Activated naive CD8-positive, alpha-beta T cell treated with anti-CD3 and anti-CD28 coated beads for 36 hours (primary cell): ENCODE results near the gene MGAT5. TPM values are rescaled to one million over a fixed set of nuclear protein-coding genes. Genes with fewer than 3 reads are reported as not detected.

Source experiments
- DNase-seq: peaks from one replicate; pipeline ENCODE4 v3.0.0; 2021
- H3K27ac Mint-ChIP-seq: one replicate; pipeline ENCODE4 v1.8.0; 2022; ENCODE audit warnings: mild to moderate bottlenecking, moderate library complexity, mixed read lengths
- H3K27me3 Mint-ChIP-seq: one replicate; pipeline ENCODE4 v1.8.0; 2022; ENCODE audit warnings: mild to moderate bottlenecking, mixed read lengths
- H3K36me3 Mint-ChIP-seq: one replicate; pipeline ENCODE4 v1.8.0; 2021; ENCODE audit warnings: mild to moderate bottlenecking, mixed read lengths
- H3K4me1 Mint-ChIP-seq: one replicate; pipeline ENCODE4 v1.8.0; 2021; ENCODE audit warnings: mixed read lengths
- H3K4me3 Mint-ChIP-seq: one replicate; pipeline ENCODE4 v1.8.0; 2022; ENCODE audit warnings: mild to moderate bottlenecking, moderate library complexity, mixed read lengths
- H3K9me3 Mint-ChIP-seq: one replicate; pipeline ENCODE4 v1.8.0; 2022; ENCODE audit warnings: mixed read lengths
- total RNA-seq, 2 experiments: library from RNA; stranded (reverse); gene quantifications; one replicate each; pipeline ENCODE4 v1.2.3, GENCODE V29; 2021

MGAT5 gene
- total RNA-seq, 2 experiments from 2014 or later = 34.0 to 34.5 TPM

DNA sequence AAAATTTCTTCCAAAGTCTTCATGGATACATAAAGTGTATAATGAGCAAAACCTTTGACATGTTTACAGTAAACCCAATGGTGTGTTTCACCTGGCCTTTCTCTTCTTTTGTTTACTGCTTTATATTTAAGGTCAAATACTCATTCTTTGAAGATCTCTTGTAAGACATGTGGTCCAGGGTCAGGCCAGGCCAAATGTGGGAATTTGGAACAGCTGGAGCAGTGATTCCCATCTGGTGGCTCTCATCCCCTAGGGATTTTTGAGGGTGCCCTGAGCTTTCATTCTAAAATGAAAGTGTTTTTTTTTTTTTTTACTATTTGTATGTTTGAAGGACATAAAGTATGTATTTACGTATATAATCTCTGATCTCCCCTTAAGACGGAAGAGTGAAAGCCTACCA is 13.8 kb upstream of the MGAT5 start:
- H3K27me3 Mint-ChIP-seq = no peaks in the 10 kb centered on the region

DNA sequence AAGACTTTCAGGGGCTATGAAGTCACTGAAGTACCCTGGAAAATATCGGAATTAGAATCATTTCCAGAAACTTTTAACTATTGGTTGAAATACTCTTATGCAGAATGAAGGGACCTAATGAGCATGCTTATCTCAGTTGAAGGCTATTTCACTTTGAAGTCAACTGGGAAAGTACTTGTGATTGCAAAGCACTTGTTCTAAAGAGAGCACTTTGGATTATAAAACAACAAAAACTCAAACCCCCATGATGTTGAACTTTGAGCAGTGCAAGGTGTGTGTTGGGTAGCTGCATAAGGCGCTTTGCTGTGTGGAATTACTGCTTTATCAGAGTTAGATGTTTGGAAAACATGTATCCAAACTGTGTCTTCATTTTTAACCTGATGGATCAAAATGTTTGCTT is 12.0 kb upstream of the MGAT5 start:
- Mint-ChIP-seq H3K9me3 (no peaks in the 10 kb centered on the region), H3K27me3 (no peaks in the 10 kb centered on the region), H3K4me3 (no peak overlapping the region), H3K4me1 (peaks cover 47% of the 10 kb centered on the region), H3K27ac (no peak overlapping the region), H3K36me3 (peaks cover 2% of the 10 kb centered on the region)
- DNase-seq = no peak

More for the DNA sequence above, 13.8 kb upstream of the MGAT5 start:
- DNase-seq = no peak
- no peaks in the 10 kb centered on the region for H3K9me3 Mint-ChIP-seq
- peaks cover 48% of the 10 kb centered on the region for H3K4me1 Mint-ChIP-seq
- H3K36me3 Mint-ChIP-seq = peaks cover 8% of the 10 kb centered on the region
- no peak overlapping the region for H3K27ac Mint-ChIP-seq
- H3K4me3 Mint-ChIP-seq = no peak overlapping the region

DNA sequence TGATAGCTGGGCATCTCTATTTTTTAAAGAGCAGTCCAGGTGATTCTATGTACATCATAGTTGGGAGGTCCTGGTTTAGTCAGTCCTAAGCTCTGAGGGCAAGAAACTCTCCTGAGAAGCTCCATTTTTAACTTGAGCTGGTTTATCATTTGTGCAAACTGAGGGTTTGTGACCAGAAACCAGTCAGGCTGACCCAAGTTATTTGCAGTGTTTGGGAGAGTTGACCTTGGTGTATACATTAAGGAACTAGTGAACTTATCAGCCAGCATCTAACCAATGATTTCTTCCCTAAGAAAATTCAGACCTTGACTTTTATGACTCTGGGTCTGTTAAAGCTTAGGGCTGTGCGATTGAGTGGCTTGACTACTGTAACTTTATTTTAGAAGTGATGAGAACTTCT is 10.6 kb upstream of the MGAT5 start:
- Mint-ChIP-seq H3K4me1 (peaks cover 54% of the 10 kb centered on the region), H3K27me3 (no peaks in the 10 kb centered on the region), H3K9me3 (no peaks in the 10 kb centered on the region), H3K4me3 (no peak overlapping the region), H3K27ac (no peak overlapping the region), H3K36me3 (no peaks in the 10 kb centered on the region)
- no peak for DNase-seq

DNA sequence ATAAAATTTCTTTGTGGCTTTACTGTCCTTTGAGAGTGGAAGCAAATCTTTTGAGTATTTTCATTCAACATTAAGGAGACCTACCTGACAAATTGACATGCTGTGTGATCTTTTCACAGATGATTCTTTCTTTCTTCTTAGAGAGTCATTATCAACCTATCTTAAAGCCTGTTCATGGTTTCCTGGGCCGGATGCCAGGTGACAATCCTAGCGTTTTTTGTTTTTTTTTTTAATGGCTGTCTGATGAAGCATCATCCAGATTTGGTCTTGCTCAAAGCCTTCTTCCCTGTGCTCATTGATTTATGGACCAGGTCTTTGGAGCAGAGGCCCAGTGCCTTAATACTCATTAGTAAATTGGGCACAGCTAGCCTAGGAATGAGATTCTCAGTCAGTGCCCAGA is 9.8 kb upstream of the MGAT5 start:
- no peaks in the 10 kb centered on the region for H3K36me3 Mint-ChIP-seq
- DNase-seq = no peak
- H3K27me3 Mint-ChIP-seq = no peaks in the 10 kb centered on the region
- no peak overlapping the region for H3K27ac Mint-ChIP-seq
- H3K9me3 Mint-ChIP-seq = no peaks in the 10 kb centered on the region
- peaks cover 60% of the 10 kb centered on the region for H3K4me1 Mint-ChIP-seq
- no peak overlapping the region for H3K4me3 Mint-ChIP-seq

DNA sequence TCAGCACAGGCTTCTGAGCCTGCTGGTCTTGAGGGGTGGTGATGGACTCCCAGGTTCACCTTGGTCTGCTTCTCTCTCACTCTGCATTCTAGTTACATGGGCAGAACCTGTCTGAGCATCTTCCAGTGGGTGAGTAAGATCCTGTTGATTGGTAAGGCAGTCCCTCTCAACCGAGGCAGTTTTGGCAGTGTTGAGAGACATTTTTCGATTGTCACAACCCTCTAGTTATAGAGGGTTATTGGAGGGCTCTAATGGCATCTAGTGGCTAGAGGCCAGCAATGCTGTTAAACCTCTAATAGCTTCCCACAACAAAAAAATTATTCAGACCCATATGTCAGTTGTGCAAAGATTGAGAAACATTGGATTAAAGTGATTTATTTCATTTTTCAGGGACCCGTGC is 9.3 kb upstream of the MGAT5 start:
- DNase-seq = no peak
- no peak overlapping the region for H3K27ac Mint-ChIP-seq
- H3K4me3 Mint-ChIP-seq = no peak overlapping the region
- H3K36me3 Mint-ChIP-seq = no peaks in the 10 kb centered on the region
- H3K4me1 Mint-ChIP-seq = peaks cover 60% of the 10 kb centered on the region
- H3K9me3 Mint-ChIP-seq = no peaks in the 10 kb centered on the region
- H3K27me3 Mint-ChIP-seq = no peaks in the 10 kb centered on the region

DNA sequence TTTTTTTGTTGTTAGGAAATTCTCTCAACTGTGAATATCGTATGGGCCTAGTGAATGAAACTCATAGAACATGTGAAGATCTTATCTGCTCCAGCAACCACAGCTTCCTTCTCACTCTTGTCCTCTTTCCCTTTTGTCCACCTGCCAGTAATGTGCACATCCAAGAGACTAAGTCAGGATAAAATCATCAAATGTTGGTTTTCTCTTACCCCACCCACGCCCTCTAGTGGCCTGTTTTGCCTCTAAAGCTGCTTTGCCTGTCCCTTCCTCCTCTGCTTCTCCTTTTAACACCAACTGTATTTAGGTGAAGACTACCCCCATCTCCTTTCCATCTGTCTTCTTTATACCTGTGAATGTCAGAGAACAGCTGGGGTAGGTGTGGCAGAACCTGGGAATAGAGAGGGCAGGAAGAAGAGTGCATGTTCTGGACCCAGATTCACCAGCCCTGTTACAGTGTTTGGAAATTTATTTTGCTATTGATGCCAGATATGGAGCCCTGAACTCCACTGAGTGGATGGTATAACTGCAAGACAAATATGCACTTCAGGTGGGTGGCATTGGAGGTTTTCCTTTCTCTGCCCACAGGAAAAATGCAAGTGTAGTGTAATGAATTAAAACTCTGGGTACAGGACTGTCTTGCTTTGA is 8.4 kb upstream of the MGAT5 start:
- Mint-ChIP-seq H3K4me1 (peaks cover 66% of the 10 kb centered on the region), H3K36me3 (peaks cover 3% of the 10 kb centered on the region), H3K27me3 (no peaks in the 10 kb centered on the region), H3K27ac (peak overlapping the region; percentile 2), H3K4me3 (no peak overlapping the region), H3K9me3 (no peaks in the 10 kb centered on the region)
- peak; percentile 54 for DNase-seq

DNA sequence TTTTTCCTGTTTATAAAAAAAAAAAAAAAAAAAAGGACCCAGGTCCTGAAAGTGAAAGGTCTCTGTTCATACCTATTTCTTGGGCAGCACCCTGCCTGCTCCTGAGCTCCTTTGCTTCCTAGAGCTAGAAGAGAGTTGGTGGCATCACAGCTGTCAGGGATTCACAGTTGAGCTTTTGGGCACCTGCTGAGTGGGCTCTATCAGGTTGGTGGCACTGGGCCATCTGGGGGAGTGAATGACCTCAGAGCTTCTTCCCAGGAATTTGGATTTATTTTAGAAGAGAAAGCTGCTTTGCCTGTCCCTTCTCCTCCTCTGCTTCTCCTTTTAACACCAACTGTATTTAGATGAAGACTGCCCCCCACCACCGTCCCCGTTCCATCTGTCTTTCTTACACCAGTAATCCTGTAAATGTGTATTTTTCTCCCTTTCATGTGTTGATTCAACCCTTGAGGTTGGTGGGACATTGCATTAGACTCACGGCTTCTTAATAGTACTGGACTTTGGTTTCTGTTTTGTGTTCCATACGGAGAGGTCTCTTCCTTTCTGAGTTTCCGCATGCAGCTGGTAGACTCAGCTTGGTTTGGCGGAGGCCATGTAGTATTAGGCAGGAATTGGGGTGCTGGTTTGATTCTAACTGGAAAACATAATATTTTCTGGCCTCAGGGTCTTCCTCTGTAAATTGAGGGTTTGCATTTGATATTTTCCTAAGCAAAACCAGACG is 7.6 kb upstream of the MGAT5 start:
- H3K4me3 Mint-ChIP-seq = peak overlapping the region; percentile 4
- no peaks in the 10 kb centered on the region for H3K9me3 Mint-ChIP-seq
- peak overlapping the region; percentile 59 for H3K27ac Mint-ChIP-seq
- peaks cover 6% of the 10 kb centered on the region for H3K36me3 Mint-ChIP-seq
- peaks cover 74% of the 10 kb centered on the region for H3K4me1 Mint-ChIP-seq
- H3K27me3 Mint-ChIP-seq = no peaks in the 10 kb centered on the region
- no peak for DNase-seq

DNA sequence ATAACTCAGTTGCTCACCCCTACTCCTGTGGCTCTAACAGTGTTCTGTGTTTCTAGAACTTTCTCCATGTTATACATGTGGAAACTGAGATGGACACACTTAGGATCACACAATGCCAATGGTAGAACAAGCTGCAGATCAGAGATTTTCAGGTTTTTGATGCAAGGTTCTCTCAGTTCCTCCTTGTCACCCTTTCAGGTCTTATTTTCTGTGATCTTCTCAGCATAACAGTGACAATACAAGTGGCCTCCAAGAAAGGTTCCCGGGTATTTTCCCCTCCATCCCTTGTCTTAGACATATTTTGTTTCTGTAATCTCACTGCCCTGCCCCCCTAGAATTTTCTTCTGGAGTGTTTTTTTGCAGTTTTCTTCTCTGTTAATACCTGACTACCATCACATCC is 6.2 kb upstream of the MGAT5 start:
- no peaks in the 10 kb centered on the region for H3K9me3 Mint-ChIP-seq
- no peak overlapping the region for H3K4me3 Mint-ChIP-seq
- H3K36me3 Mint-ChIP-seq = peaks cover 10% of the 10 kb centered on the region
- H3K27me3 Mint-ChIP-seq = no peaks in the 10 kb centered on the region
- H3K27ac Mint-ChIP-seq = no peak overlapping the region
- DNase-seq = no peak
- peaks cover 84% of the 10 kb centered on the region for H3K4me1 Mint-ChIP-seq

DNA sequence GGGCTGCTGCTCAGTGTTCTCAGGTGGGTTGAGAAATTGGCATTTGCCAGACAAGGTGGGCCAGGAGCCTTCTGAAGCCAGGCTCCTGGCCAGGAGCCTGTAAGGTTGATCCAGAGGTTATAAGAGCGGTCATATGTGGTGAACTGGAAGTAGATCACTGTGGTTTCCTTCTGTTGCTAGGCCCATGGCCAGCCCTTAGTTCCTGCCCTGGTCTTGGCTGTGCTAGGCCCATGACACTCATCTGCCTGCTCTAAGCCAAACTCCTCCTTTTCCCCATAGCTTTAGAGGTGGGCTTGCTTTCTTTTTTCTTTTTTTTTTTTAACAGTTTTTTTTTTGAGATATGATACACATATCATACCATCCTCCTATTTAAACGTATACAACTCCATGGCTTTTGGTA is 5.0 kb upstream of the MGAT5 start:
- DNase-seq = no peak
- Mint-ChIP-seq H3K9me3 (no peaks in the 10 kb centered on the region), H3K4me1 (peaks cover 93% of the 10 kb centered on the region), H3K36me3 (peaks cover 12% of the 10 kb centered on the region), H3K27ac (no peak overlapping the region), H3K27me3 (no peaks in the 10 kb centered on the region), H3K4me3 (no peak overlapping the region)

DNA sequence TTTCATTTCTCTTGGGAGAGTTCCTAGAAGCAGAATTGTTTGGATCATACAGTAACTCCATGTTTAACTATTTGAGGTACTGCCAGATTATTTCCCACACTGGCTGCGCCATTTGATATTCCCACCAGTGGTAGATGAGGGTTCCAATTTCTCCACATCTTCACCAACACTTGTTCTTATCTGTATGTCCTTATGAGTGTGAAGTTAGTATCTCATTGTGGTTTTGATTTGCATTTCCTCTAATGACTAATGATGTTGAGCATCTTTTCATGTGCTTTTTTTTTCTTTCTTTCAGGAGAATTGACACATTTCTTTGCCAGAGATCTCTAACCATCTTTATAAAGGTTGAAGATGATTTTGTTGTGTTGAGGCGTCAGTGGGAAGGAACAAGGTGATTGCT is 4.1 kb upstream of the MGAT5 start:
- no peaks in the 10 kb centered on the region for H3K9me3 Mint-ChIP-seq
- H3K4me1 Mint-ChIP-seq = peaks cover 93% of the 10 kb centered on the region
- peaks cover 20% of the 10 kb centered on the region for H3K36me3 Mint-ChIP-seq
- peak overlapping the region; percentile 27 for H3K4me3 Mint-ChIP-seq
- H3K27ac Mint-ChIP-seq = peak overlapping the region; percentile 80
- no peak for DNase-seq
- no peaks in the 10 kb centered on the region for H3K27me3 Mint-ChIP-seq

DNA sequence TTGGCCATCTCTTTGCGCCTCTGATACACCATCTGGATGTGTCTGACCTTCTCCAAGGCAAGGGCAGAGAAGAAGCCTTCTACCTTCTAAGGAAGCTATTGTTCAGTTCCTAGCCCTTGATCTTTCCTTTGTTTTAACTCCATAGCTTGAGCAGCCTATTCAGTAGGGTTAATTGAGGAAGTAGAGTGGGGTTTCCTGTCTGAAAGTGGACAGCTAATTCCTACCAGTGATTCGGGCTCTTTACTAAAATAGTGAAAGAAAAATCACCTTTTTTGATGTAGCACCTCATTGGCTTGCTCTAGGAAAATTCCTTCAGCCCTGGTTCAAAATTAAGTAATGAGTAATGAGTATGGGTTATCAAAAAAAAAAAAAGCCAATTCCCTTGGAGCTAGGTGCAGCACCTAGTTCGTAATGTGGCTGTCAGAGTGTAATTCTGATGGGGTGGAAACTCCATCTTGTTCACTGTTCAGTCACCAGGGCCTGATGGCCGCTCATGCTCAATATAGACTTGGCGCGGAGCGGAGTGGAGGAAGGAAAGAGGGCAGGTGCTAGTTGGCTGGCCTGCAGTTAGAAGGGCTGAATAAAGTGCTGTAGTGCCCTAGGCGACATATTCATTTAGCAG is 2.9 kb upstream of the MGAT5 start:
- Mint-ChIP-seq H3K27me3 (no peaks in the 10 kb centered on the region), H3K9me3 (no peaks in the 10 kb centered on the region), H3K4me1 (peaks cover 91% of the 10 kb centered on the region), H3K27ac (peak overlapping the region; percentile 80), H3K4me3 (peak overlapping the region; percentile 30), H3K36me3 (peaks cover 27% of the 10 kb centered on the region)
- DNase-seq = peak; percentile 42

DNA sequence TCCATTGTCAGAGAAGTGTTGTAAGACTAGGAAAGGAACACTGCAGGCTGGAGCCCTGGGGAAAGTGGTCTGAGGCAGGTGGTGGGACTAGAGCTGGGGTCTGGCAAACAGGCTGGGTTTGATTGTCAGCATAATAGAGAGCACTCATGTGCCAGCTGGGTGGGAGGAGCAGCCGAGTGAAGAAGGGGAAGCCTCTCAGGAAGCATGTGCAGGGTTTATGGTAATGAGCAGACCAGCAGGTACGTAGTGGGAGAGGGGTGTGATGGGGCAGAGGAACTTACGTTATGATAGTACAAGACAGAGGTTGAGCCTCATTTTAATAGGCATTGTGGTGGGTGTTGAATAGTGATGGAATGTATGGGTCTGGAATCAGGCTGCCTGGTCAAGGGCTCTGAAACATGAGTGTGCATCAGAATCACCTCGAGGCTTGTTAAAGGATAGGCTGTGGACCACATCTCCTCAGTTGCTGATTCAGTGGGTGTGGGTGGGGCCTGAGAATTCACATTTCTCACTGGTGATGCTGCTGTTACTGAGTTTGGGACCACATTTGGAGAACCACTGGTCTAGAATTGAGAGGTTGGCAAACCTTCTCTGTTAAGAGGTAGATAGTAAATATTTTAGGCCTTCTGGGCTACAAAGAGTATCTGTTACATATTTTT is 1.7 kb upstream of the MGAT5 start:
- DNase-seq = no peak

DNA sequence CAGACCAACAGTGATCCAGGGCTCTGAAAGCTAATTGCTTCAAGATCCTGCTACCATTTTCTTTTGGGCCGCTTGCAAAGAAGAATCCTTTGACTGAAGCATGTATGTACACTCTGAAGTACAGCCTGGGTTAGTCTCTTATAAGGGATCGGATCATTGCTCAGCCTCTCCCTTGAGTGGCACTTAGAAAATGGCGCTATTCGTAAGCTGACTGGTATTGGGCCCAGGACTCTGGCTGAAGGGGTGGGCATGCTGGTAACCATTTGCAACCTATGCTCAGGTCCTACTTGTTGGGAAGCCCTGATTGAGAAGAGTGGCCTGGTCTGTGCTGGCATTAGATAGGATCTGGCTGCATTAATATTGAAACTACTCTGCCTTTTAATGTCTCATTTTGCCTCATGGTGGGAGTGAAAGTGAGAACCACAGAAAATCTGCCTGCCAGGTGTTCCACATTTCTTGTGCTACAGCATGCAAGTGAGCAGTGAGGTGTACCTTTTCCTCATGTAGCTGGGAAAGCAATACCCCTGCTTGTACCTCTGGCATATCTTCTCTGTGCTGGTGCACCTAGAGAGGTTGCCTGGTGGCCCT is 661 bp upstream of the MGAT5 start:
- Mint-ChIP-seq H3K4me3 (no peak overlapping the region), H3K27ac (no peak overlapping the region), H3K36me3 (peaks cover 27% of the 10 kb centered on the region), H3K9me3 (no peaks in the 10 kb centered on the region), H3K4me1 (peaks cover 90% of the 10 kb centered on the region), H3K27me3 (no peaks in the 10 kb centered on the region)
- peak; percentile 33 for DNase-seq

More for the DNA sequence above, 1.7 kb upstream of the MGAT5 start:
- Mint-ChIP-seq H3K36me3 (peaks cover 27% of the 10 kb centered on the region), H3K9me3 (no peaks in the 10 kb centered on the region), H3K27me3 (no peaks in the 10 kb centered on the region), H3K27ac (peak overlapping the region; percentile 55), H3K4me1 (peaks cover 90% of the 10 kb centered on the region), H3K4me3 (no peak overlapping the region)

DNA sequence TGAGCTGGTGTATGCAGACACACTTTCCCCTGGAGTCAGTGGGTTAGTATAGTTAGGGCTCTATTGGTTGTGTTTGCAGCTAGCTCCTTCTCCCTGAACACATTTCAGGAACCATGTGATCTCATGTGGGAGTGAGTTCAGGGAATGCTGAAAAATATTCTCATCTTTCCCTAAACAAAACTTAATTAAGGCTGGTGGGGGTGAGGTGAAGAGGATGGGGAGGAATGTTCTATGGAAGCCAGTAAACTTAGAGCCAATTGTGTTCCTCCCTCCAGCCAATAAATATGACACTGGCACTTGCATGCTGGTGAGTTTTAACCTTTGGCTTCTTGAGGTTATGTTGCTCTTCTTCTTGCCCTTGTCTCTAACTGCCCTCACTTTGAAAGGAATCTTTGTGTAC is 952 bp downstream of the MGAT5 start:
- DNase-seq = no peak
- H3K9me3 Mint-ChIP-seq = no peaks in the 10 kb centered on the region
- H3K27me3 Mint-ChIP-seq = no peaks in the 10 kb centered on the region
- H3K4me3 Mint-ChIP-seq = no peak overlapping the region
- H3K27ac Mint-ChIP-seq = no peak overlapping the region
- H3K4me1 Mint-ChIP-seq = peaks cover 90% of the 10 kb centered on the region
- peaks cover 27% of the 10 kb centered on the region for H3K36me3 Mint-ChIP-seq

DNA sequence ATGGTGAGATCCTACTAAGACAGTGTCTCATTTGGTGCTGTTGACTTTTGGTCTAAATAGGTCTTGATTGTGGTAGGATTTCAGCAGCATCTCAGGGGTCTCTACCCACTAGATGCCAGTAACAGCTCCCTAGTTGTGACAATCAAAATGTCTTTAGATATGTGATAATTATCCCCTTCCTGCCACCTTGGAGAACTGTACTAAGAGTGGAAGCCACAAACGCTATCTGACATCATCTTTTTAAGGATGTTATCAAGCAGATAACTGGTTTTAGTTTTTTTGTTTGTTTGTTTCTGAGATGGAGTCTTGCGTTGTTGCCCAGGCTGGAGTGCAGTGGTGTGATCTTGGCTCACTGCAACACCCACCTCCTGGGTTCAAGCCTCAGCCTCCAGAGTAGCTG is 3.1 kb downstream of the MGAT5 start:
- Mint-ChIP-seq H3K4me3 (no peak overlapping the region), H3K9me3 (no peaks in the 10 kb centered on the region), H3K4me1 (peaks cover 91% of the 10 kb centered on the region), H3K27ac (no peak overlapping the region), H3K36me3 (peaks cover 25% of the 10 kb centered on the region), H3K27me3 (no peaks in the 10 kb centered on the region)
- DNase-seq = no peak
